Liver (tissue), 9 donors: ENCODE results near the gene DOCK1. TPM values are rescaled to one million over a fixed set of nuclear protein-coding genes. Genes with fewer than 3 reads are reported as not detected.

Source experiments
- DNase-seq: peaks from one replicate; pipeline ENCODE4 v3.0.0-alpha.2; 2017; ENCODE audit warnings: low spot score
- H3K27ac ChIP-seq, 2 donors: one replicate each; pipeline ENCODE4 v1.7.0; 2013; ENCODE audit warnings: inconsistent platforms in 2 of 2, low read length in 2 of 2, control low read depth in 1 of 2, low read depth in 1 of 2, mild to moderate bottlenecking in 1 of 2
- H3K27me3 ChIP-seq, 4 donors: one replicate each; pipeline versions ENCODE4 v1.6.1 to v1.7.0; 2013; ENCODE audit warnings: low read length in 3 of 4, inconsistent platforms in 1 of 4, mild to moderate bottlenecking in 1 of 4, moderate library complexity in 1 of 4; ENCODE audit not compliant: control insufficient read depth in 4 of 4, insufficient read depth in 4 of 4
- H3K36me3 ChIP-seq, 4 donors: one replicate each; pipeline versions ENCODE4 v1.6.1 to v1.7.0; 2013; ENCODE audit warnings: low read length in 3 of 4, mild to moderate bottlenecking in 3 of 4, low read depth in 1 of 4, moderate library complexity in 1 of 4; ENCODE audit not compliant: control insufficient read depth in 4 of 4, insufficient read depth in 3 of 4
- H3K4me1 ChIP-seq, 4 donors: one replicate each; pipeline versions ENCODE4 v1.6.1 to v1.7.0; 2013; ENCODE audit warnings: low read length in 3 of 4, mild to moderate bottlenecking in 3 of 4, moderate library complexity in 1 of 4; ENCODE audit not compliant: control insufficient read depth in 4 of 4, insufficient read depth in 4 of 4
- H3K4me3 ChIP-seq, 3 donors: one replicate each; pipeline versions ENCODE4 v1.6.1 to v1.7.0; 2013; ENCODE audit warnings: low read length in 3 of 3, control low read depth in 1 of 3, low read depth in 1 of 3, mild to moderate bottlenecking in 1 of 3
- H3K9ac ChIP-seq, 2 donors: one replicate each; pipeline ENCODE4 v1.7.0; 2013; ENCODE audit warnings: low read length in 2 of 2, mild to moderate bottlenecking in 2 of 2, moderate library complexity in 2 of 2, control low read depth in 1 of 2, low read depth in 1 of 2
- H3K9me3 ChIP-seq, 4 donors: one replicate each; pipeline versions ENCODE4 v1.6.1 to v1.7.0; 2013; ENCODE audit warnings: low read length in 3 of 4; ENCODE audit not compliant: control insufficient read depth in 4 of 4
- ATF3 ChIP-seq: IDR thresholded peaks from 2 replicates; pipeline ENCODE4 v1.6.1; 2016; ENCODE audit warnings: antibody characterized with exemption
- CTCF ChIP-seq: fragments of 150-350 bp; IDR thresholded peaks from 2 replicates; pipeline ENCODE4 v1.5.1; 2017; ENCODE audit warnings: improper control_type of control experiment, low read depth, low read length; ENCODE audit not compliant: missing input control
- EGR1 ChIP-seq, 2 donors: IDR thresholded peaks; 2 replicates each; pipeline ENCODE4 v1.6.1; 2016 to 2018; ENCODE audit warnings: antibody characterized with exemption in 2 of 2, low read depth in 2 of 2
- FOXA1 ChIP-seq: IDR thresholded peaks from 2 replicates; pipeline ENCODE4 v1.6.1; 2016; ENCODE audit warnings: antibody characterized with exemption
- FOXA2 ChIP-seq: IDR thresholded peaks from 2 replicates; pipeline ENCODE4 v1.6.1; 2016; ENCODE audit warnings: antibody characterized with exemption
- GABPA ChIP-seq, 2 donors: IDR thresholded peaks in 1 of 2; conservative IDR thresholded peaks in 1 of 2; 2 replicates each; pipeline ENCODE4 v1.6.1; 2016; ENCODE audit warnings: antibody characterized with exemption in 2 of 2, mild to moderate bottlenecking in 1 of 2, moderate library complexity in 1 of 2
- HNF4A ChIP-seq, 2 donors: conservative IDR thresholded peaks; 2 replicates each; pipeline ENCODE4 v1.6.1; 2016; ENCODE audit warnings: antibody characterized with exemption in 2 of 2, mild to moderate bottlenecking in 2 of 2
- HNF4G ChIP-seq: IDR thresholded peaks from 2 replicates; pipeline ENCODE4 v1.6.1; 2016; ENCODE audit warnings: antibody characterized with exemption
- JUND ChIP-seq, 2 donors: IDR thresholded peaks; 2 replicates each; pipeline ENCODE4 v1.6.1; 2016; ENCODE audit warnings: antibody characterized with exemption in 2 of 2
- MAX ChIP-seq: IDR thresholded peaks from 2 replicates; pipeline ENCODE4 v1.6.1; 2016; ENCODE audit warnings: antibody characterized with exemption
- NR2F2 ChIP-seq: IDR thresholded peaks from 2 replicates; pipeline ENCODE4 v1.6.1; 2016; ENCODE audit warnings: antibody characterized with exemption
- RAD21 ChIP-seq, 2 donors: IDR thresholded peaks; 2 replicates each; pipeline ENCODE4 v1.6.1; 2016; ENCODE audit warnings: antibody characterized with exemption in 2 of 2, mild to moderate bottlenecking in 2 of 2
- REST ChIP-seq: IDR thresholded peaks from 2 replicates; pipeline ENCODE4 v1.6.1; 2016; ENCODE audit warnings: antibody characterized with exemption, mild to moderate bottlenecking
- RXRA ChIP-seq, 2 donors: IDR thresholded peaks; 2 replicates each; pipeline ENCODE4 v1.6.1; 2017 to 2018; ENCODE audit warnings: antibody characterized with exemption in 2 of 2, mild to moderate bottlenecking in 1 of 2
- SP1 ChIP-seq: IDR thresholded peaks from 2 replicates; pipeline ENCODE4 v1.6.1; 2018; ENCODE audit warnings: antibody characterized with exemption, mild to moderate bottlenecking
- TAF1 ChIP-seq: conservative IDR thresholded peaks from 2 replicates; pipeline ENCODE4 v1.6.1; 2016; ENCODE audit warnings: antibody characterized with exemption, mild to moderate bottlenecking
- YY1 ChIP-seq: IDR thresholded peaks from 2 replicates; pipeline ENCODE4 v1.6.1; 2016; ENCODE audit warnings: antibody characterized with exemption, mild to moderate bottlenecking
- ZBTB33 ChIP-seq: IDR thresholded peaks from 2 replicates; pipeline ENCODE4 v1.6.1; 2016; ENCODE audit warnings: antibody characterized with exemption
- WGBS: extraction: QIAGEN DNeasy Blood & Tissue Kit; methylation state at CpG from one replicate; pipeline ENCODE4 v1.1.7; 2013; 5-methylcytosine and 5-hydroxymethylcytosine counted together
- polyA plus RNA-seq, 2 donors: library from polyadenylated mRNA; stranded (reverse) in 1 of 2; unstranded in 1 of 2; fragments of 200-250 nt in 1 of 2; fragments of >200 nt in 1 of 2; fragmentation: Nextera tagmentation in 1 of 2; extraction: Ambion mirVana in 1 of 2; gene quantifications; one replicate each; pipeline versions ENCODE4 v1.2.1 to v1.2.3, GENCODE V29; 2013 to 2015
- total RNA-seq, 2 donors: library from RNA; depleted of rRNA; stranded (reverse); fragments of >200 nt; gene quantifications; one replicate each; pipeline ENCODE4 v1.2.3, GENCODE V29; 2014
- donor health status: healthy.
- donor health status: healthy.
- donor health status: healthy.
- donor health status: healthy.
- donor health status: healthy.

DOCK1 gene
- total and polyA plus RNA-seq, 4 donors = 3.8 to 28.8 (median 9.1) TPM

GRCh38 chr10:127100983-127101615 is 195.9 kb downstream of the DOCK1 start:
- Histone ChIP-seq H3K9me3 (no peaks in the 10 kb centered on the region), H3K27ac (no peak overlapping the region), H3K36me3 (peaks cover 0 to 5% (median 2%) of the 10 kb centered on the region in 4 donors), H3K9ac (no peak overlapping the region), H3K4me3 (no peak overlapping the region), H3K27me3 (no peaks in the 10 kb centered on the region), H3K4me1 (no peaks in the 10 kb centered on the region)
- no peak for TF ChIP-seq HNF4G
- no peak for TF ChIP-seq RXRA (IDR thresholded peaks at IDR 0.05)
- no peak for TF ChIP-seq NR2F2
- no peak for TF ChIP-seq GABPA (IDR thresholded peaks at IDR 0.05 in 1 of 2, conservative IDR thresholded peaks at IDR 0.05 in 1 of 2)
- TF ChIP-seq ATF3 = no peak
- no peak for TF ChIP-seq ZBTB33
- TF ChIP-seq HNF4A (conservative IDR thresholded peaks at IDR 0.05) = no peak
- no peak for TF ChIP-seq MAX
- TF ChIP-seq EGR1 (IDR thresholded peaks at IDR 0.05; ENCODE audit: low read depth in 2 of 2) = no peak
- no peak for TF ChIP-seq TAF1
- TF ChIP-seq FOXA1 = no peak
- no peak for TF ChIP-seq JUND (IDR thresholded peaks at IDR 0.05)
- TF ChIP-seq FOXA2 = no peak
- TF ChIP-seq SP1 = no peak
- no peak for TF ChIP-seq CTCF
- TF ChIP-seq YY1 = no peak
- no peak for TF ChIP-seq RAD21 (IDR thresholded peaks at IDR 0.05)
- DNase-seq = no peak
- WGBS = 95% methylated on average over 10 of the region's 10 CpGs

- no peak for DNase-seq
- Histone ChIP-seq H3K4me1 (no peaks in the 10 kb centered on the region), H3K9me3 (no peaks in the 10 kb centered on the region), H3K4me3 (no peak overlapping the region), H3K9ac (no peak overlapping the region), H3K27ac (no peak overlapping the region), H3K27me3 (no peaks in the 10 kb centered on the region), H3K36me3 (peaks cover 0 to 5% (median 3%) of the 10 kb centered on the region in 4 donors)
- WGBS = 94% methylated on average over 3 of the region's 3 CpGs
- TF ChIP-seq CTCF (no peak), RXRA (IDR thresholded peaks at IDR 0.05) (no peak), YY1 (no peak), ATF3 (no peak), ZBTB33 (no peak), TAF1 (no peak), REST (no peak), MAX (no peak), JUND (IDR thresholded peaks at IDR 0.05) (no peak), SP1 (no peak), FOXA1 (no peak), EGR1 (IDR thresholded peaks at IDR 0.05; ENCODE audit: low read depth in 2 of 2) (no peak), FOXA2 (no peak)
These were observed 196.9 kb downstream of the DOCK1 start for GRCh38 chr10:127102176-127102575.
